Progenitor cell of endocrine pancreas (in vitro differentiated cells): ENCODE measurements around the gene SSTR4. TPM values are rescaled to one million over a fixed set of nuclear protein-coding genes. Genes with fewer than 3 reads are reported as not detected.

Source experiments
- DNase-seq: peaks from one replicate; pipeline ENCODE4 v3.0.0; 2021; ENCODE audit warnings: low spot score; ENCODE audit not compliant: unreplicated experiment
- H3K27ac Mint-ChIP-seq: 2 replicates; pipeline ENCODE4 v1.8.0; 2021; ENCODE audit warnings: mild to moderate bottlenecking, moderate library complexity, mixed read lengths
- H3K27me3 Mint-ChIP-seq: 2 replicates; pipeline ENCODE4 v1.8.0; 2021; ENCODE audit warnings: mixed read lengths
- H3K36me3 Mint-ChIP-seq: 2 replicates; pipeline ENCODE4 v1.8.0; 2022; ENCODE audit warnings: mixed read lengths; ENCODE audit not compliant: insufficient read depth
- H3K4me1 Mint-ChIP-seq: 2 replicates; pipeline ENCODE4 v1.8.0; 2021; ENCODE audit warnings: low read depth, mixed read lengths
- H3K4me3 Mint-ChIP-seq: 2 replicates; pipeline ENCODE4 v1.8.0; 2021; ENCODE audit warnings: low read depth, mild to moderate bottlenecking, moderate library complexity, mixed read lengths
- H3K9me3 Mint-ChIP-seq: 2 replicates; pipeline ENCODE4 v1.8.0; 2021; ENCODE audit warnings: low read depth, mixed read lengths
- total RNA-seq: library from RNA; stranded (reverse); gene quantifications from 2 replicates; pipeline ENCODE4 v1.2.1, GENCODE V29; 2021
- TF ChIP-seq, protein P1 (sequence below): fragments of 200-600 bp; sonication (generic); IDR thresholded peaks from one replicate; pipeline ENCODE4 v1.5.0; 2021; ENCODE audit warnings: antibody characterized with exemption, mild to moderate bottlenecking; ENCODE audit not compliant: unreplicated experiment

The SSTR4 gene
- total RNA-seq, 1 donor from 2014 or later: not detected

DNA sequence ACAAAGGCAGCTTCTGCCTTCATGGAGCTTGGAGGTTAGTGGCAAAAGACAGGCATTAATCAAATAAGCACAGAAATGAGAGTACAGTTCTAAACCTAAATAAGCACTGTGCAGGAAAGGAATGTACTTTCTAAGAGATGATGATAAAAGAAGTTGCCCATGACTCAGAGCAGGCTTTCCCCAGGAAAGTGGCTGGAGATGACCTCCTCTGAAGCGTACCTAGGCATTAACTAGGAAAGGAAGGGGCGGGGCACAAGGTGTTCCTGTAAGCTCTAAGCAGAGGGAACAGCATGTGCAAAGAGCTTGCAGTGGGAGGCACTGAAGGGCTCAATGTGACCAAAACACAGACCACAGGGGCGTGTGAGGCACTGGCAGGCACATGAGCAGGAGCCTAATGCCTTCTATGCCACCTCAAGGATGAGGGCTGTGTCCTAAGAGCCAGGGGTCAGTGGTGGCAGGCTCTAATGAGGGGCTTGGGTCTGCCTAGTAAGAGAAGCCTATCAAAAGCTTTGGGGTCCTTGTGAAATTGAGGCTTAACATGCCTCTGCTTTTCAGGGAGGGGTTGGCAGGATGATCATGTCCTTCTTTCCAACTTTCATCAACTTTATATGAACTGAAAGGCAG lies 4.9 kb downstream of the SSTR4 start:
- DNase-seq: no peak
- Mint-ChIP-seq H3K4me1 (peaks cover 8% of the 10 kb centered on the region), H3K9me3 (no peaks in the 10 kb centered on the region), H3K4me3 (no peak overlapping the region), H3K36me3 (no peaks in the 10 kb centered on the region), H3K27me3 (peaks cover 90% of the 10 kb centered on the region), H3K27ac (no peak overlapping the region)
- TF ChIP-seq, protein P1, sequence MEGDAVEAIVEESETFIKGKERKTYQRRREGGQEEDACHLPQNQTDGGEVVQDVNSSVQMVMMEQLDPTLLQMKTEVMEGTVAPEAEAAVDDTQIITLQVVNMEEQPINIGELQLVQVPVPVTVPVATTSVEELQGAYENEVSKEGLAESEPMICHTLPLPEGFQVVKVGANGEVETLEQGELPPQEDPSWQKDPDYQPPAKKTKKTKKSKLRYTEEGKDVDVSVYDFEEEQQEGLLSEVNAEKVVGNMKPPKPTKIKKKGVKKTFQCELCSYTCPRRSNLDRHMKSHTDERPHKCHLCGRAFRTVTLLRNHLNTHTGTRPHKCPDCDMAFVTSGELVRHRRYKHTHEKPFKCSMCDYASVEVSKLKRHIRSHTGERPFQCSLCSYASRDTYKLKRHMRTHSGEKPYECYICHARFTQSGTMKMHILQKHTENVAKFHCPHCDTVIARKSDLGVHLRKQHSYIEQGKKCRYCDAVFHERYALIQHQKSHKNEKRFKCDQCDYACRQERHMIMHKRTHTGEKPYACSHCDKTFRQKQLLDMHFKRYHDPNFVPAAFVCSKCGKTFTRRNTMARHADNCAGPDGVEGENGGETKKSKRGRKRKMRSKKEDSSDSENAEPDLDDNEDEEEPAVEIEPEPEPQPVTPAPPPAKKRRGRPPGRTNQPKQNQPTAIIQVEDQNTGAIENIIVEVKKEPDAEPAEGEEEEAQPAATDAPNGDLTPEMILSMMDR: no peak

DNA sequence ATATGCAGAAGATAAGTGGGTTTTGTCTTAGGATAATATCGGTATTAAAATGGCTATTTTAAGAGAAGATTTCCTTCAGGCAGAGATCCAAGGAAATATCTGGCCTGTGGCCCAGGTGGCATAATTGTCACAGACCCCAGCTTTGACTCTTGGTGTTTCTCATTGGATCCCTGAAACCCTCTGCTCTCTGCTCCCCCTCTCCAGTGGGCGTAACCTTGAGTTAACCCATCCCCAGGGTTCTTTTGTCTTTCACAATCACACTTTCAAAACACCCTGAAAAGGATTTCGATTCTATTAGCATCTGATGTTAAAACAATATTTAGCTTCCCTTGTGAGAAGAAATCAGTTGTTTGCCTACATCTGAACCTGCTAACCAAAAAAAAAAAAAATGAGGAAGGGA lies 7.2 kb downstream of the SSTR4 start:
- H3K36me3 Mint-ChIP-seq: no peaks in the 10 kb centered on the region
- no peak overlapping the region for H3K27ac Mint-ChIP-seq
- H3K4me3 Mint-ChIP-seq: no peak overlapping the region
- H3K4me1 Mint-ChIP-seq: peaks cover 8% of the 10 kb centered on the region
- peaks cover 88% of the 10 kb centered on the region for H3K27me3 Mint-ChIP-seq
- no peak for DNase-seq
- no peaks in the 10 kb centered on the region for H3K9me3 Mint-ChIP-seq
- TF ChIP-seq, protein P1: no peak

DNA sequence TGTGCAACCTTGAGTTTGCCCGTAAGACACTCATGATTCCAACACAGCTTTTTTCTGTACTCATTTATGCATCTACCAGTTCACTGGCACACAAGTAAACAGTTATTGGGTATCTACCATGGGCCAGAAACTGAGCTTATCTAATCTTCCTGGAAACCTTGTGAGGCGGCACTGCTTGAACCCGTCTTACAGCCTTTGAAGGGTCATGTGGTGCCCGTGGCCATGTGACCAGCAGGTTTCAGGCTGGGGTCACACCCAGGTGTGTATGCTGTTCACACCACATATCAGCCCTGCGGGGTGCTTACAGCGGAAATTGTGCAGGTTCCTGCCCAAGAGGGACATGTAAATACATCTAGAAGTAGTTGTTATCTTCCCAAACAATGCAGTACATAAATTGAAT lies 8.3 kb downstream of the SSTR4 start:
- Mint-ChIP-seq H3K27ac (no peak overlapping the region), H3K9me3 (no peaks in the 10 kb centered on the region), H3K27me3 (peaks cover 86% of the 10 kb centered on the region), H3K4me3 (no peak overlapping the region), H3K36me3 (no peaks in the 10 kb centered on the region), H3K4me1 (peaks cover 8% of the 10 kb centered on the region)
- no peak for DNase-seq
- TF ChIP-seq, protein P1: no peak

DNA sequence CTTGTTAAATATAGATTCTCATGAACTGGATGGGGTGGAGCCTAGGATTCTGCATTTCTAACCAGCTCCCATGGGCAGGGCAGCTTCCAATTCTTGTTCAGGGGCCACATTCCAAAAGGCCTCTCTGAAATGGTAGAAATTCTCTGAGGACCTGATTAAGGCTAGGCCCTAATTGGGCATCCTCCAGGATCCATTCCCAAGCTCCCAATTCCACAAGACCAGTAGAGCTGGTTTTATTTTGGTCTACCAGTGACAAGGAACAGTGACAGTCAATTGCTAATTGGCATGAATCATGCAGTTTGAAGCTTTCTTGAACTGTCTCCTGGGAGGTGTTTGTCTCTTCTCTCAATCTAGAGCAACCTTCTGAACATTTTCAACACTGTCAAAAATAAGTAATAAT lies 11.3 kb downstream of the SSTR4 start:
- peaks cover 17% of the 10 kb centered on the region for H3K4me1 Mint-ChIP-seq
- H3K9me3 Mint-ChIP-seq: no peaks in the 10 kb centered on the region
- no peak overlapping the region for H3K4me3 Mint-ChIP-seq
- TF ChIP-seq, protein P1: no peak
- no peak overlapping the region for H3K27ac Mint-ChIP-seq
- DNase-seq: no peak
- H3K27me3 Mint-ChIP-seq: peaks cover 76% of the 10 kb centered on the region
- no peaks in the 10 kb centered on the region for H3K36me3 Mint-ChIP-seq

DNA sequence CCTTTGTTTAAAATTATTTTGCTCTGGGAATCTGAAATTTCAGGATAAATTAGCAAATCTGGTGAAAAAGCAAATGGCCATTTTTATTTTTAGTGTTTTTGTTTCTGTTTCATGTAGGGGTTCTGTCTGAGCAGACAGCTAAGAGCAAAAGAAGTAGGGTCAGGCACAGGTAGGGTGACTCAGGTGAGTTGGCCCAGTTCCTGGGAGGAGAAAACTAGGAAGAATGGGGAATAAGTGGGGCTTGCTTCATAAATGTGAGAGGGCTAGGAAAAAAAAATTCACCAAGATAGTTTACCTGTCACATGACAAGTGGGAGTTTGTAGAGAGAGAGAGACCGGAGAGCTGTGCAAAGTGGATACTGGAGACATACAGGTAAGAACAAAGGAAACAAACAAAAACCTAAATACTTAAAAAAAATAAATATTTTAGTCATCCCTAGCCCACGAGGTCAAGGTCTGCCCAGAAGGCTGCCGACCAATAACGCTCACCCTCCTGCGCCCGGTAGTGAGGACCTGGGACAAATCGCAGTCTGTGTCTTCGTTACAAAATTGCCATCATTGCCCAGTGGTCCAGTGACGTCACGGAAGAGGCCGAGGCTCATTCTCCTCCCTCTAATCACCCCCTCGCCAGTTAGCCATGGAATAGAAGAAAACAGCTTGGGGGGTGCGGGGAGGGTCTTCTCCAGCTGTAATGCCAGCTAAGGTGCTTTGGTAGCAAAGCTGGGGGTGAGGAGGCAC lies 12.1 kb downstream of the SSTR4 start:
- Mint-ChIP-seq H3K27ac (no peak overlapping the region), H3K36me3 (no peaks in the 10 kb centered on the region), H3K9me3 (no peaks in the 10 kb centered on the region), H3K4me3 (no peak overlapping the region), H3K4me1 (peaks cover 19% of the 10 kb centered on the region), H3K27me3 (peaks cover 76% of the 10 kb centered on the region)
- DNase-seq: no peak
- TF ChIP-seq, protein P1: no peak
